Thymus (tissue), 11 donors: ENCODE measurements around the gene RNF123. TPM values are rescaled to one million over a fixed set of nuclear protein-coding genes. Genes with fewer than 3 reads are reported as not detected.

Source experiments
- DNase-seq, 9 donors: peaks; one replicate each; pipeline ENCODE4 v3.0.0-alpha.2; 2013; ENCODE audit warnings: low spot score in 9 of 9, low read depth in 6 of 9, missing footprints in 1 of 9
- H3K27ac ChIP-seq, 2 donors: one replicate each; pipeline ENCODE4 v1.5.1; 2013; ENCODE audit warnings: control low read depth in 1 of 2, low read depth in 1 of 2, low read length in 1 of 2, mild to moderate bottlenecking in 1 of 2, moderate library complexity in 1 of 2
- H3K27me3 ChIP-seq, 2 donors: one replicate each; pipeline ENCODE4 v1.5.1; 2013; ENCODE audit warnings: low read length in 1 of 2; ENCODE audit not compliant: control insufficient read depth in 2 of 2, insufficient read depth in 1 of 2
- H3K36me3 ChIP-seq, 2 donors: one replicate each; pipeline ENCODE4 v1.5.1; 2013; ENCODE audit warnings: low read length in 1 of 2, mild to moderate bottlenecking in 1 of 2, moderate library complexity in 1 of 2; ENCODE audit not compliant: control insufficient read depth in 2 of 2, insufficient read depth in 2 of 2
- H3K4me1 ChIP-seq, 2 donors: one replicate each; pipeline ENCODE4 v1.5.1; 2013; ENCODE audit warnings: low read length in 2 of 2; ENCODE audit not compliant: control insufficient read depth in 2 of 2, insufficient read depth in 2 of 2
- H3K4me3 ChIP-seq, 2 donors: one replicate each; pipeline ENCODE4 v1.5.1; 2013; ENCODE audit warnings: low read length in 2 of 2, control low read depth in 1 of 2, mild to moderate bottlenecking in 1 of 2
- H3K9me3 ChIP-seq, 2 donors: one replicate each; pipeline ENCODE4 v1.5.1; 2013; ENCODE audit warnings: low read length in 1 of 2, mild to moderate bottlenecking in 1 of 2; ENCODE audit not compliant: control insufficient read depth in 2 of 2, insufficient read depth in 1 of 2
- WGBS: extraction: QIAGEN DNeasy Blood & Tissue Kit; methylation state at CpG from one replicate; pipeline ENCODE4 v1.1.7; 2013; 5-methylcytosine and 5-hydroxymethylcytosine counted together
- polyA plus RNA-seq: library from polyadenylated mRNA; stranded (reverse); fragments of 200-250 nt; gene quantifications from one replicate; pipeline ENCODE4 v1.2.3, GENCODE V29; 2013
- total RNA-seq: library from RNA; stranded (reverse); fragments of 120-200 nt; gene quantifications from one replicate; pipeline ENCODE4 v1.2.4, GENCODE V29; 2013
- donor health status: healthy.

RNF123 gene
- total and polyA plus RNA-seq, 2 donors: 12.3 to 23.7 TPM

DNA sequence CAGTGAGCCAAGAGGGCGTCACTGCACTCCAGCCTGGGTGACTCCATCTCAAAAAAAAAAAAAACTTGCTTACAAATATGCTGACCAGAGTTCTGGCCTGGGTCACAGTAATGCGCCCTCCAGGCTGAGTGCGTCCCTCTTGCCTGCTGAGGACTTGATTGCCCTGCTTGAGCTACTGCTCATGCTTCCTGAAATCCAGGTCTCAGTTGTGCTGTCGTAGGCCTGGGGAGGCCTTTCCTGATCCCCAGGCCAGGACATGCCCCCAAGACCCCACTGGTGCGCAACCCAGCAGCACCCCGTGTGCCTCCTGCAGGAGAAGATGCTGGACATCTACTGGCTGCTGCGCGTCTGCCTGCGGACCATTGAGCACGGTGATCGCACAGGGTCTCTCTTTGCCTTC, 22.8 kb downstream of the RNF123 start:
- peaks cover 18 to 33% of the 10 kb centered on the region in 2 donors for H3K4me1 ChIP-seq
- H3K27me3 ChIP-seq: no peaks in the 10 kb centered on the region
- no peak overlapping the region for H3K4me3 ChIP-seq
- no peak for DNase-seq
- H3K27ac ChIP-seq: peak overlapping the region; percentile 3 to 71
- peaks cover 20 to 28% of the 10 kb centered on the region in 2 donors for H3K36me3 ChIP-seq
- WGBS: 86% methylated on average over 11 of the region's 11 CpGs
- H3K9me3 ChIP-seq: no peaks in the 10 kb centered on the region

DNA sequence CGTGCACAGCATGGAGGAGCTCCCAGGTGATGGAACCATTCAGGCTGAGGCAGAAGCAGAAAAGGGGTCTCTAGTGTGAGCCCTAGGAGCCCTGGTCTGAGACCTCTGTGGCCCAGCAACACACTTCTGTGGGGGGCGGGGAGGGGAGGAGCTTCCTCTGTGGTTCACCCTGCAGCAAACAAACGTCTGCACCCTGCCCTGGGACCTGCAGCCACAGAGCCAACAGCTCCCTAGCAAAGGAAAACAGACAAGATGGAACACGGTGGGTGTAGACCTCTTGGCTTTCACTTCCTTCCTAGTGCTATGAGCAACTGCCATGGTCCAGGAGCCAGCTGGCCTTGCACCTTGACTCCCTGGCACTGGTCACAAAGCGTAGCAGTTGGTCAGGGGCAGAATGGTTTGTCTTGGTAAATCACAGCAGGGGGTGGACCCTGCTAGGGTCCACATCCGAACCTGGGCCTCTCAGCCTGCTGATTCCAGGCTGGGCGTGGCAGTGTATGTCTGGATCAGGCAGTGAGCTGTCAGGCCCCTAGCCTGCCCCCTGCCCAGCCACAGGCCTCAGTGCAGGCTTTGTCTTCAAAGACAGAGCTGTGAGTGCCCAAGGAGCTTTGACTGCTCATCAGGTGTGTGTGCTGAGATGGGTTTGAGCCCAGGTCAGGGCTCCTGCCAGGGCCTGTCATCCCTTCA, 23.4 kb downstream of the RNF123 start:
- DNase-seq: peak in 3 of 9 donors; percentile 53 to 67 (median 67)
- Histone ChIP-seq H3K4me1 (peaks cover 18 to 37% of the 10 kb centered on the region in 2 donors), H3K27ac (peak overlapping the region; percentile 3 to 71), H3K9me3 (no peaks in the 10 kb centered on the region), H3K36me3 (peaks cover 16 to 24% of the 10 kb centered on the region in 2 donors), H3K27me3 (no peaks in the 10 kb centered on the region), H3K4me3 (no peak overlapping the region)
- whole genome bisulfite sequencing: 27% methylated on average over 7 of the region's 7 CpGs

DNA sequence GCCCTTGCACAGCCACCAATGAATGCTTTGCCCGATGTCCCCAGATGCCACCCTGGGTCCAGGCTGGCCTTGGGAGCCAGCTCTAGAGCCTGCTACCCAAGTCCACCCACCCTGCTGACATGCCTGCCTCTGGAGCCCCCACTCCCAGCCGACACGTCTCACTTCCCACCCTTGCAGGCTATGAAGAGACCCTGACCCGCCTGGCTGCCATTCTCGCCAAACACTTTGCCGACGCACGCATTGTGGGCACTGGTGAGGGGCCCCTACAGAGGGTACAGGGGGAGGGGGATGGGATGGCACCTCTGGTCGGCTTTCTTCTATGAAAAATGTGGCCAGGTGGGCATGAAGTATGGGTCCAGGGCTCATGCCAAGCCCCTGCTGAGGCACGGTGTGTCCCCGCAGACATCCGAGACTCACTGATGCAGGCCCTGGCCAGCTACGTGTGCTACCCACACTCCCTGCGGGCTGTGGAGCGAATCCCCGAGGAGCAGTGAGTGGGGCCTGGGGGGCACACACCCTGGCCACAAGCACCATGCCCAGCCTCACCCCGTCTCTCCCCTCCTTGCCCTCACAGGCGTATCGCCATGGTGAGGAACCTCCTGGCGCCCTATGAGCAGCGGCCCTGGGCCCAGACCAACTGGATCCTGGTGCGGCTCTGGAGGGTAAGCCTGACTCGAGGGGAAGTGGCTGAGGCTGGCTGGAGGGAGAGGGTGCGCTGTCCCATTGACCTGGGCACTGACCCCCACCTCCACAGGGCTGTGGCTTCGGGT, 24.2 kb downstream of the RNF123 start:
- no peak for DNase-seq
- Histone ChIP-seq H3K4me1 (peaks cover 22 to 40% of the 10 kb centered on the region in 2 donors), H3K4me3 (no peak overlapping the region), H3K9me3 (no peaks in the 10 kb centered on the region), H3K27me3 (peaks cover 0 to 4% of the 10 kb centered on the region in 2 donors), H3K36me3 (peaks cover 11 to 22% of the 10 kb centered on the region in 2 donors), H3K27ac (peak overlapping the region in 1 of 2 donors; percentile 71)
- 95% methylated on average over 25 of the region's 25 CpGs for WGBS

DNA sequence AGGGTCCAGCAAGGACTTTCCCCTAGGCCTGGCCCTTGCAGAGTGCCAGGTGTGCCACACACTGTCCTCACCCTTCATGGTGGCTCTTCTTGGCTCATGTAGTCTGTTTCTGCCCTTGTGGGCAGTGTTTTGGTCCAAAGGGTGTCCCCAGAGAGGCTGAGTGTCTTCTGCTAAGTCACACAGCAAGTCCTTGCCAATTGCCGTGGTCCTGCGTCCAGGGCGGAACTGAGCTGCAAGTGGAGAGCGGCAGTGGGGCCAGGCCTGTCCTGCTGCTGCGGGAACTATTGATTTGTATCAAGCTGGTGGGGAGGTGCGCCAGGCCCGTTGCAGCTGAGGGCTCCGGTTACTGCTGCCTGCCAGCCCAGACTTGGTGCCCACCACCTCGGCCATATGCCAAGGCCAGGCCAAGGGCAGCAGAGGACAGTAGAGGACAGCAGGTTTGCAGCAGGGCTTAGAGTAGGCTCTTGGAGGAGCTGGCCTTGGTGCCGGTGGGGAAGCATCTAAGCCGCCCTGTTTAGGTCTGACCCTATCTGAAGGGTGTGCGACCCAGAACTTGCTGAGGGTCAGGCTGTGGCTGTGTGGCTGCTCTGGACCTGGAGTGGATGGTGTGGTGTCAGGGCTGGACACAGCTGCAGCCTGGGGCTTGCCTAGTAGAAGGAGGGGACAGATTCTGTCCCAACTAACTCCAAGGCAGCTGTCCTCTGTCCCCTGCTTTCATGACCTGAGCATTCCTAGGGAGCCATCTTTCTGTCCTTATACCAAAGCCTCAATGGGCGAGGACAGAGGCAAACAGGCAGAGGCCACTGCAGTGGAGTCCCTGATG, 25.6 kb downstream of the RNF123 start:
- H3K9me3 ChIP-seq: no peaks in the 10 kb centered on the region
- no peak overlapping the region for H3K4me3 ChIP-seq
- no peak for DNase-seq
- no peak overlapping the region for H3K27ac ChIP-seq
- 94% methylated on average over 13 of the region's 13 CpGs for WGBS
- H3K36me3 ChIP-seq: peaks cover 11 to 20% of the 10 kb centered on the region in 2 donors
- H3K27me3 ChIP-seq: peaks cover 0 to 6% of the 10 kb centered on the region in 2 donors
- H3K4me1 ChIP-seq: peaks cover 24 to 51% of the 10 kb centered on the region in 2 donors

DNA sequence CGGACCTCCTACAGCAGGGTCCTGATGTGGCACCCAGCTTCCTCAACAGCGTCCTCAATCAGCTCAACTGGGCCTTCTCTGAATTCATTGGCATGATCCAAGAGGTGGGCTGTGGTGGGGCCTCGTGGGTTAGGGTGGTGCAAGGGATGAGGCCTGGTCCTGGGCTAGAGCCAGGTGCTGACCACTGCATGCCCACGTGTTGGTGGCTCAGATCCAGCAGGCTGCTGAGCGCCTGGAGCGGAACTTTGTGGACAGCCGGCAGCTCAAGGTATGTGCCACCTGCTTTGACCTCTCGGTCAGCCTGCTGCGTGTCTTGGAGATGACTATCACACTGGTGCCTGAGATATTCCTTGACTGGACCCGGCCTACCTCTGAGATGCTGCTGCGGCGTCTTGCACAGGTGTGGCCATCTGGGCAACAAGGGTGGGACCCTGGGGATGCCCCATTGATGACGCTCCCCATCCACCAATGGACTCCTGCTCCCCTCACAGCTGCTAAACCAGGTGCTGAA, 26.3 kb downstream of the RNF123 start:
- Histone ChIP-seq H3K9me3 (no peaks in the 10 kb centered on the region), H3K36me3 (peaks cover 12 to 24% of the 10 kb centered on the region in 2 donors), H3K4me3 (no peak overlapping the region), H3K27ac (no peak overlapping the region), H3K27me3 (peaks cover 0 to 6% of the 10 kb centered on the region in 2 donors), H3K4me1 (peaks cover 24 to 53% of the 10 kb centered on the region in 2 donors)
- 99% methylated on average over 13 of the region's 13 CpGs for WGBS
- DNase-seq: no peak

DNA sequence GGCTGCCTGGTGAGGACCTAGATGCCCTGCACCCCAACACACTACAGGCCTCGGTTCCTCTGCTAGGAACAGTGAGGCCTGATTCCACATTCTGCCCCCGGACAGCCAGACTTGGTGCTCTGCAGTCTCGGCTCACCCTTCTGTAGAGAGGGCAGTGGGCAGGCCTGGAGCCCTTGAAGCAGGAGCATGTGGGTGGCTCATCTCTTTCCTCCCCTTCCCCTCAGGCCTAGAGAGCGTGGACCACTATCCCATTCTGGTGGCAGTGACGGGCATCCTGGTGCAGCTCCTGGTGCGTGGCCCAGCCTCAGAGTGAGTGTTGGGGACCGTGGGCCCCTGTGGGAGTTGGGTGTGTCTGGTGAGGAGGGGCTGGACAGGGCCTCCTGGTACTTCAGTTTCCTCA, 26.8 kb downstream of the RNF123 start:
- Histone ChIP-seq H3K4me3 (no peak overlapping the region), H3K9me3 (no peaks in the 10 kb centered on the region), H3K27ac (no peak overlapping the region), H3K36me3 (peaks cover 17 to 29% of the 10 kb centered on the region in 2 donors), H3K4me1 (peaks cover 22 to 49% of the 10 kb centered on the region in 2 donors), H3K27me3 (peaks cover 0 to 6% of the 10 kb centered on the region in 2 donors)
- 97% methylated on average over 7 of the region's 7 CpGs for WGBS
- no peak for DNase-seq

DNA sequence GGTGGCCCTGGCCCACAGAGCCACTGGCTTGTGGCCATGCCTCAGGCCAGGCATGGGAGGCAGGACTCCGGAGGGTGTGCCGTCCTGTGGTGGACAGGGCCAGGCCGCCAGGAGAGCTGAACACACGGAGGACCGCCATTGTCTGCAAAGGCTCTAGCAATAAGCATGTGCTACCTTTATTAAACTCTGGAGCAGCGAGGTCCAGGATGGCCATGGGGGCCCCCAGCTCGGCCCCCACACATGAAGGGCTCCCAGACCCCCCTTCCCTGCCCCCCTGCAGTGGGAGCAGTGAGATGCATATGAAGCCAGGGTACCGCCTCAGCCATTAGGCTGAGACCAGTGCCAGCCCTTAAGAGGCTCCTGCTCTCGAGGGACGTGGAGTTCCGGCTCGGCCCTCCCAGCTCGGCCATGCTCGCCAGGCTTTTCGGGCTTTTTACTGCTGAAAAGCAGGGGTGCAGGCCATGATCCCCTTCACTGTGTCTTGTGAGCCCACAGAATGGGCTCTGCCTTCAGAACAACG, 27.4 kb downstream of the RNF123 start:
- peaks cover 0 to 6% of the 10 kb centered on the region in 2 donors for H3K27me3 ChIP-seq
- peaks cover 23 to 35% of the 10 kb centered on the region in 2 donors for H3K36me3 ChIP-seq
- H3K4me3 ChIP-seq: no peak overlapping the region
- H3K4me1 ChIP-seq: peaks cover 16 to 43% of the 10 kb centered on the region in 2 donors
- no peak for DNase-seq
- 94% methylated on average over 16 of the region's 16 CpGs for WGBS
- H3K9me3 ChIP-seq: no peaks in the 10 kb centered on the region
- no peak overlapping the region for H3K27ac ChIP-seq

DNA sequence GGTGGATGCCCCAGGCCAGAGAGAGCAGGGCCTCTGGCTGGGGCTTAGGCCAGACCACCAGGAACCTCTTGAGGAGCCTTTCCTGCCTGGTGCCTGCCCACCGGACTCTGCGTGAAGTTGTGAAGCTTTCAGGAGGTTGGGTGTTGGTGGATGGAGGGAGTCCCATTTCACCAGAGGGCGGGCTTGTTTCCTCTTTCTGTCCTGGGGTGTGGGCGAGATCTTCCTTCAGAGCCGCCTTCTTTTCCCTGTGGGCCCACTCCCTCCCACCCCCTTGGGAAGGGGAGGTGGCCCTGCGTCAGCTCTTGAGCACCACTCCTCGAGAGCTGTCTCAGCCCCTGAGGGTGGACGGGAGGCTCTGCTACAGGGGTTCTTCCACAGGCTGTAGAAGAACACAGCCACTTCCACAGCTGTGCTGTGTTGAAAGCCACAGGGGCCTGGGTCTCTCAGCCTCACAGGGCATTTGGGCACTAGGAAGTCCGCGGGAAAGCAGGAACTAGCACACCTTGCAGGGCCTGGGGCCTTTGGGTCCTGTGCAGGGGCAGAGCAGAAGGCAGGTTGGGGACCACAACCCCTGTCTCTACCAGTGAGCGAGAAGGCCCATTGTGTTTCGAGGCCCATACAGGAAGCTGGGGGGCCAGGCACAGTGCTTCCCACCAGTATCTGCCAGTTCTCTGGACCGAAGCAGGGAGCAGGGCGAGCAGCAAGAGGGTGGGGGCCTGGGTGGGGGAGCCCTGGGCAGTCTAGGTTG, 28.0 kb downstream of the RNF123 start:
- Histone ChIP-seq H3K27ac (no peak overlapping the region), H3K9me3 (no peaks in the 10 kb centered on the region), H3K4me1 (peaks cover 14 to 38% of the 10 kb centered on the region in 2 donors), H3K4me3 (no peak overlapping the region), H3K27me3 (peaks cover 0 to 6% of the 10 kb centered on the region in 2 donors), H3K36me3 (peaks cover 29 to 41% of the 10 kb centered on the region in 2 donors)
- 96% methylated on average over 14 of the region's 14 CpGs for WGBS
- no peak for DNase-seq
